Tibial nerve (tissue), 4 donors: Measurements from ENCODE around the gene CYBRD1. TPM values are rescaled to one million over a fixed set of nuclear protein-coding genes. Genes with fewer than 3 reads are reported as not detected.
"Not testable (repeated sequence)": the region's sequence is repeated elsewhere in the genome, so short reads cannot be mapped to it uniquely, and the experiment has no call there.

Experiments used
- DNase-seq, 2 donors: peaks; one replicate each; pipeline ENCODE4 v3.0.0-alpha.2; 2019; ENCODE audit warnings: low spot score in 2 of 2
- H3K27ac ChIP-seq, 4 donors: fragments of 200-600 bp; sonication (generic) in 3 of 4; one replicate each; pipeline ENCODE4 v1.5.1; 2017 to 2019; ENCODE audit warnings: mild to moderate bottlenecking in 1 of 4
- H3K27me3 ChIP-seq, 2 donors: fragments of 200-600 bp; sonication (generic) in 1 of 2; one replicate each; pipeline versions ENCODE4 v1.5.1 to v1.6.0; 2017 to 2019
- H3K36me3 ChIP-seq, 3 donors: fragments of 200-600 bp; sonication (generic); one replicate each; pipeline ENCODE4 v1.5.1; 2018 to 2019
- H3K4me1 ChIP-seq, 4 donors: fragments of 200-600 bp; sonication (generic) in 3 of 4; one replicate each; pipeline ENCODE4 v1.5.1; 2017 to 2019
- H3K4me3 ChIP-seq, 4 donors: fragments of 200-600 bp; sonication (generic) in 3 of 4; one replicate each; pipeline ENCODE4 v1.5.1; 2017 to 2019; ENCODE audit warnings: mild to moderate bottlenecking in 1 of 4, moderate library complexity in 1 of 4
- H3K9me3 ChIP-seq, 4 donors: fragments of 200-600 bp; sonication (generic) in 3 of 4; one replicate each; pipeline ENCODE4 v1.5.1; 2017 to 2019
- CTCF ChIP-seq, 5 experiments: fragments of 200-600 bp in 3 of 5; fragments of 450-650 bp in 2 of 5; sonication (generic) in 3 of 5; IDR thresholded peaks; one replicate each; pipeline ENCODE4 v1.5.1; 2016 to 2019; ENCODE audit warnings: antibody characterized with exemption in 5 of 5, mild to moderate bottlenecking in 3 of 5, moderate library complexity in 2 of 5
- EP300 ChIP-seq, 2 donors: sonication (generic); formaldehyde crosslinking; IDR thresholded peaks; one replicate each; pipeline ENCODE4 v1.6.1; 2017; ENCODE audit warnings: antibody characterized with exemption in 2 of 2, mild to moderate bottlenecking in 1 of 2
- POLR2A ChIP-seq, 2 donors: fragments of 450-650 bp; IDR thresholded peaks; one replicate each; pipeline ENCODE4 v1.6.1; 2017; ENCODE audit warnings: antibody characterized with exemption in 2 of 2, mild to moderate bottlenecking in 2 of 2, moderate library complexity in 2 of 2
- WGBS, 2 donors: methylation state at CpG; one replicate each; pipeline ENCODE4 v1.1.5; 2018; 5-methylcytosine and 5-hydroxymethylcytosine counted together
- total RNA-seq, 4 donors: library from RNA; depleted of rRNA; stranded (reverse); fragments of >200 nt; gene quantifications; one replicate each; pipeline ENCODE4 v1.1.0, GENCODE V29; 2016

Gene CYBRD1
- total RNA-seq, 4 donors from 2014 or later = 215 to 471 (median 401) TPM

GRCh38 chr2:171531291-171531690 is 9.0 kb downstream of the CYBRD1 start:
- peak overlapping the region in 3 of 4 donors; percentile 36 to 74 (median 50) for H3K27ac ChIP-seq

GRCh38 chr2:171531836-171532450 is 9.7 kb downstream of the CYBRD1 start:
- Histone ChIP-seq H3K27me3 (no peaks in the 10 kb centered on the region), H3K36me3 (no peaks in the 10 kb centered on the region), H3K27ac (peak overlapping the region in 2 of 4 donors; percentile 36 to 74), H3K9me3 (no peaks in the 10 kb centered on the region), H3K4me1 (peaks cover 0 to 65% (median 13%) of the 10 kb centered on the region in 4 donors), H3K4me3 (no peak overlapping the region)
- WGBS, 2 donors = 43 to 46% methylated on average over 3 of the region's 3 CpGs
- no peak for DNase-seq
- TF ChIP-seq CTCF (IDR thresholded peaks at IDR 0.05) = no peak
- TF ChIP-seq EP300 (IDR thresholded peaks at IDR 0.05) = no peak
- TF ChIP-seq POLR2A (IDR thresholded peaks at IDR 0.05) = no peak

More at GRCh38 chr2:171531291-171531690, 9.0 kb downstream of the CYBRD1 start:
- H3K36me3 ChIP-seq = no peaks in the 10 kb centered on the region
- 17 to 24% methylated on average over 7 of the region's 7 CpGs for WGBS, 2 donors
- peaks cover 0 to 72% (median 13%) of the 10 kb centered on the region in 4 donors for H3K4me1 ChIP-seq
- no peaks in the 10 kb centered on the region for H3K27me3 ChIP-seq
- peak in 1 of 2 donors; percentile 24 for DNase-seq
- no peaks in the 10 kb centered on the region for H3K9me3 ChIP-seq
- no peak for TF ChIP-seq CTCF (IDR thresholded peaks at IDR 0.05)
- TF ChIP-seq POLR2A (IDR thresholded peaks at IDR 0.05) = no peak
- peak in 1 of 2 donors; percentile 23 for TF ChIP-seq EP300 (IDR thresholded peaks at IDR 0.05)
- no peak overlapping the region for H3K4me3 ChIP-seq

GRCh38 chr2:171533331-171533730 is 11.1 kb downstream of the CYBRD1 start:
- Histone ChIP-seq H3K27ac (no peak overlapping the region), H3K4me1 (peaks cover 0 to 54% (median 13%) of the 10 kb centered on the region in 4 donors), H3K4me3 (no peak overlapping the region), H3K27me3 (no peaks in the 10 kb centered on the region), H3K9me3 (no peaks in the 10 kb centered on the region), H3K36me3 (no peaks in the 10 kb centered on the region)
- no peak for TF ChIP-seq CTCF (IDR thresholded peaks at IDR 0.05)
- no peak for TF ChIP-seq EP300 (IDR thresholded peaks at IDR 0.05)
- TF ChIP-seq POLR2A (IDR thresholded peaks at IDR 0.05) = no peak
- no peak for DNase-seq
- 95 to 100% methylated on average over 1 of the region's 1 CpG for WGBS, 2 donors

- H3K36me3 ChIP-seq, H3K27ac ChIP-seq, H3K27me3 ChIP-seq, H3K4me3 ChIP-seq, H3K9me3 ChIP-seq, DNase-seq: not testable (repeated sequence)
- peaks cover 0 to 42% (median 12%) of the 10 kb centered on the region in 4 donors for H3K4me1 ChIP-seq
- WGBS, 2 donors = 83 to 90% methylated on average over 4 of the region's 4 CpGs
These were observed 13.3 kb downstream of the CYBRD1 start for GRCh38 chr2:171535528-171535927.

GRCh38 chr2:171540437-171540836 is 18.2 kb downstream of the CYBRD1 start:
- WGBS, 2 donors = 94 to 96% methylated on average over 4 of the region's 4 CpGs

More at GRCh38 chr2:171540437-171540836, 18.2 kb downstream of the CYBRD1 start:
- H3K36me3 ChIP-seq = peaks cover 0 to 31% (median 0%) of the 10 kb centered on the region in 3 donors
- no peaks in the 10 kb centered on the region for H3K27me3 ChIP-seq
- H3K4me1 ChIP-seq = peaks cover 0 to 8% (median 0%) of the 10 kb centered on the region in 4 donors
- TF ChIP-seq CTCF (IDR thresholded peaks at IDR 0.05) (no peak), POLR2A (IDR thresholded peaks at IDR 0.05) (no peak), EP300 (IDR thresholded peaks at IDR 0.05) (no peak)
- H3K9me3 ChIP-seq = no peaks in the 10 kb centered on the region
- no peak overlapping the region for H3K27ac ChIP-seq
- no peak for DNase-seq
- H3K4me3 ChIP-seq = no peak overlapping the region
